ENCODE results near the gene AK1. TPM values are rescaled to one million over a fixed set of nuclear protein-coding genes. Genes with fewer than 3 reads are reported as not detected.
A peak's percentile ranks its signal among the peaks of the same experiment; 100 is the strongest.

Gene AK1
- total and polyA plus RNA-seq, 8 donors: 8.9 to 81.7 (median 16.6) TPM

DNA sequence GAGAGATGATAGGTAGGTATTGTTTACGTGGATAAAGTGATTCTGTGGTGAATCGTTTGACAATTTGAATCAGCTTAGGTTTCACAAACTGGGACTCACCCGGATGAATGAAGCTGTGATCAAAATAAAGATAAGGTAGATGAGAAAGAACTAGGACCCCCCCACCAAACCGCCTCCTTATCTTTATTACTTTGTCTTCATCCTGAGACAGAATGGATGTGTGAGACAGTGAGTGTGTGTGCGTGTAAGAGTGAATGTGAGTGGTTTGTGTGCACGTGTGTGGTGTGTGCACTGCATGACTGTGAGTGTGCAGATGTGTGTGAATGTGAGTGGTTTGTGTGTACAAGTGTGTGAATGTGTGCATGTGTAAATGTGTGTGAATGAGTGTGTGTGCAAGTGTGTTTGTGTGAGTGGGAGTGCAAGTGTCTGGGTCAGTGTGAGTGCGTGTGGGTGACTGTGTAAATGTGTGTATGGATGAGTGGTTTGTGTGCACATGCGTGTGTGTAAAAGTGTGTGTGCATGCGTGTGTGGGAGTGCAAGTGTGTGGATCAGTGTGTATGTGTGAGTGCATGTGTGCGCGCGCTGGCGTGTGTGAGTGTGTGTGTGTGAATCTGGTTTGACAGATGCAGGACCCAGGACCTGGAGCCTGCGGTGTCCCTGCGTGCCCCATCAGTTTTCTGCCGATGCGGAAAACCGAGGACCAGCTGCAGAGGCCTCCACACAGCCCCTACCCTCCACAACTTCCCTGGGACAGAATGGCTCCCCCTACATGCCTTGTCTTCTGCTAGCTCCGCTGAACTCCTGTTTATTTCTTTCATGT is 11.6 kb downstream of the AK1 start:
- TF ChIP-seq, protein P1, sequence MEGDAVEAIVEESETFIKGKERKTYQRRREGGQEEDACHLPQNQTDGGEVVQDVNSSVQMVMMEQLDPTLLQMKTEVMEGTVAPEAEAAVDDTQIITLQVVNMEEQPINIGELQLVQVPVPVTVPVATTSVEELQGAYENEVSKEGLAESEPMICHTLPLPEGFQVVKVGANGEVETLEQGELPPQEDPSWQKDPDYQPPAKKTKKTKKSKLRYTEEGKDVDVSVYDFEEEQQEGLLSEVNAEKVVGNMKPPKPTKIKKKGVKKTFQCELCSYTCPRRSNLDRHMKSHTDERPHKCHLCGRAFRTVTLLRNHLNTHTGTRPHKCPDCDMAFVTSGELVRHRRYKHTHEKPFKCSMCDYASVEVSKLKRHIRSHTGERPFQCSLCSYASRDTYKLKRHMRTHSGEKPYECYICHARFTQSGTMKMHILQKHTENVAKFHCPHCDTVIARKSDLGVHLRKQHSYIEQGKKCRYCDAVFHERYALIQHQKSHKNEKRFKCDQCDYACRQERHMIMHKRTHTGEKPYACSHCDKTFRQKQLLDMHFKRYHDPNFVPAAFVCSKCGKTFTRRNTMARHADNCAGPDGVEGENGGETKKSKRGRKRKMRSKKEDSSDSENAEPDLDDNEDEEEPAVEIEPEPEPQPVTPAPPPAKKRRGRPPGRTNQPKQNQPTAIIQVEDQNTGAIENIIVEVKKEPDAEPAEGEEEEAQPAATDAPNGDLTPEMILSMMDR (IDR thresholded peaks at IDR 0.05): no peak
- no peak overlapping the region for H3K4me3 ChIP-seq
- no peaks in the 10 kb centered on the region for H3K4me1 ChIP-seq
- WGBS, 2 donors: 80 to 81% methylated on average over 19 of the region's 19 CpGs
- ATAC-seq (no peak), DNase-seq (no peak), FAIRE-seq (no peak)
- no peaks in the 10 kb centered on the region for H3K27me3 ChIP-seq
- peaks cover 0 to 6% (median 0%) of the 10 kb centered on the region in 3 donors for H3K36me3 ChIP-seq
- no peaks in the 10 kb centered on the region for H3K9me3 ChIP-seq
- intact Hi-C loops (cut with DNase I): loop anchor here in 1 of 3 donors (5.0 to 10.0 kb wide), 2 partner anchors 129 to 271 kb away; partner anchors contain the start of gene TOR2A
- H3K27ac ChIP-seq: no peak overlapping the region

DNA sequence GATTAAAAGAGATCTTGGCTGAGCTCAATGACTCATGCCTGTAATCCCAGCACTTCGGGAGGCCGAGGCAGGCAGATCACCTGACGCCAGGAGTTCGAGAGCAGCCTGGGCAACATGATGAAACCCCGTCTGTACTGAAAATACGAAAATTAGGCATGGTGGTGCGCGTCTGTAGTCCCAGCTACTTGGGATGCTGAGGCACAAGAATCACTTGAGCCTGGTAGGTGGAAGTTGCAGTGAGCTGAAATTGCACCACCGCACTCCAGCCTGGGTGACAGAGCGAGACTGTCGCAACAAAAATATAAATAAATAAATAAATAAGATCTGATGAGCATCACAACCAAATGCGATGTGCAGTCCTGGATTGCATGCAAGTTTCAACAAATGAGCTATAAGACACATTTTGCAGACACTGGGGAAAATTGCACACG is 14.3 kb downstream of the AK1 start:
- Histone ChIP-seq H3K9me3 (no peaks in the 10 kb centered on the region), H3K4me1 (peaks cover 0 to 6% (median 0%) of the 10 kb centered on the region in 3 donors), H3K36me3 (peaks cover 0 to 6% (median 0%) of the 10 kb centered on the region in 3 donors), H3K27ac (peak overlapping the region in 1 of 4 donors; percentile 33), H3K4me3 (no peak overlapping the region), H3K27me3 (no peaks in the 10 kb centered on the region)
- intact Hi-C loops (cut with DNase I): loop anchor here in 1 of 3 donors (10.0 kb wide), 1 partner anchor 268 kb away; no protein-coding TSS in a partner anchor
- WGBS, 2 donors: 84 to 87% methylated on average over 13 of the region's 13 CpGs
- DNase-seq: peak in 1 of 6 donors; percentile 11
- no peak for ATAC-seq
- FAIRE-seq: no peak
- TF ChIP-seq, protein P1 (IDR thresholded peaks at IDR 0.05): no peak

DNA sequence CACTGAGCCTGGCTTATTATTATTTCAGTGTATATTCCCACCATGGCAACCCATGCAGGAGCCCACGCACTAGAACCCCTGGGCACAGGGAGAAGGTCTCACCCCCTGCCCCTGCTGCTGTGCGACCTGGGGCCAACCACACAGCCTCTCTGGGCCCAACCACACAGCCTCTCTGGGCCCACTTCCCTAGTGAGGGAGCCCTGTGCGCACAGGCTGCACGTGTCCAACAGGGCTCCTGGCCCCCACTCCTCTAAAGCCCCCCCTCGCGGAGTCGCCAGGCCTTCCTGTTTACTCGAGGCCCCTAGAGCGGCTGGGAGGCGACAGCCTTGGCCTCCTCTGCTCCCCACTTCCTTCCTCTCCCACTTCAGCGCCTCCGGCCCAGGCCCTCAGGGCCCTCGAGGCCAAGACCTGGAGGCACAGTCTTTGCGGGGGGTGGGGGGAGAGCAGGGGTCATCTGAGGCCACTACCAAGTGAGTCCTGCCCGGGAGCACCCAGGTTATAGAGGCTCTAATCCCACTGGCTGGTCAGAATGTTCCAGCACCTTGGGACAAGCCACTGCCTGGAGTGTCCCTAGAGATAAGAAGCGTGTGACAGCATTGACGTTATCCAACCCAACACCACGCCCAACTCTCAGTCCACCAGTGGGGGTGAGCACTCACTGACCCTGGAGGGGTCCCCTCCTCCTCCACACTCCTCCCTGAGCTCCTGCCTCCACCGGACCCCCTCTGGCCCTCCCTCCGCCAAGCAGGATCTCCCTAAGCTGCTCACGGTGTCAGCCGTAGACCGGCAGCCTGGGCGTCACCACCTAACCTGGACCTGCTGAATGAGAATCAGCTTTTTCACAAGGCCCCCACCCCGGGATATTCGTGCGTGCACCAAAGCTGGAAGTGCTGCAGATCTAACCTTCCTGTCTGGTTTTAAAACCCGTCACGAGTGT is 15.1 kb downstream of the AK1 start:
- TF ChIP-seq, protein P1 (IDR thresholded peaks at IDR 0.05): no peak
- peaks cover 0 to 10% (median 0%) of the 10 kb centered on the region in 3 donors for H3K4me1 ChIP-seq
- 64 to 72% methylated on average over 28 to 29 of the region's 29 CpGs for WGBS, 2 donors
- peak in 2 of 6 donors; percentile 69 to 72 for DNase-seq
- intact Hi-C loops (cut with DNase I): loop anchor here in 1 of 3 donors (10.0 kb wide), 1 partner anchor 268 kb away; no protein-coding TSS in a partner anchor
- peaks cover 0 to under 1% (median 0%) of the 10 kb centered on the region in 3 donors for H3K36me3 ChIP-seq
- ATAC-seq: peak in 3 of 4 donors; percentile 40 to 75 (median 72)
- no peak for FAIRE-seq
- H3K27ac ChIP-seq: peak overlapping the region in 2 of 4 donors; percentile 33 to 64
- no peaks in the 10 kb centered on the region for H3K27me3 ChIP-seq
- no peak overlapping the region for H3K4me3 ChIP-seq
- H3K9me3 ChIP-seq: no peaks in the 10 kb centered on the region

DNA sequence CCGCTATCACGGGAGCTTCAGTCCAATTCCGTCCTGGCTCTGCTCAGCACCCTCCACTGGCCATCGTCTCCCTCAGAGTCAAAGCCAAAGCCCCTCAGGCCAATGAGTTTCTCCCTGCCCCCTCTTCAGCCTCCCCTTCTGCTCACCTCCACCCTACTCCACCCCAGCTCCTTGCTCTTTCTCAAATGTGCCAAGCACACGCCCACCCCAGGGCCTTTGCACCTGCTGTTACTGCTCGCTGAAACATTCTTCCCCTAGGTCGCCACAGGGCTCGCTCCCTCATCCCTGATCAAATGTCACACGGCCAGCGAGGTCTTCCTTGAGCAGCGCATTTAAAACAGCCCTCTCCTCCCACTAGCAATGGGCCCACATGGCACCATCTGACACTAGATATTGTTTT is 16.7 kb downstream of the AK1 start:
- intact Hi-C loops (cut with DNase I): loop anchor here in 1 of 3 donors (10.0 kb wide), 1 partner anchor 266 kb away; no protein-coding TSS in a partner anchor

More for the DNA sequence above, 16.7 kb downstream of the AK1 start:
- Histone ChIP-seq H3K36me3 (no peaks in the 10 kb centered on the region), H3K4me1 (peaks cover 0 to 10% (median 0%) of the 10 kb centered on the region in 3 donors), H3K4me3 (no peak overlapping the region), H3K27ac (no peak overlapping the region), H3K27me3 (no peaks in the 10 kb centered on the region), H3K9me3 (no peaks in the 10 kb centered on the region)
- FAIRE-seq: no peak
- WGBS, 2 donors: 91 to 94% methylated on average over 11 of the region's 11 CpGs
- ATAC-seq: no peak
- TF ChIP-seq, protein P1 (IDR thresholded peaks at IDR 0.05): no peak
- no peak for DNase-seq
